HG02623 (cell line): ENCODE results near the gene STUB1.

Experiments used
- ATAC-seq: cut with Tn5 transposase; IDR thresholded peaks from one replicate; pipeline ENCODE4 v1.9.1; 2021; ENCODE audit warnings: moderate library complexity; ENCODE audit not compliant: unreplicated experiment

The STUB1 gene

GRCh38 chr16:722835-723633 lies 42.8 kb downstream of the STUB1 start:
- ATAC-seq = no peak

DNA sequence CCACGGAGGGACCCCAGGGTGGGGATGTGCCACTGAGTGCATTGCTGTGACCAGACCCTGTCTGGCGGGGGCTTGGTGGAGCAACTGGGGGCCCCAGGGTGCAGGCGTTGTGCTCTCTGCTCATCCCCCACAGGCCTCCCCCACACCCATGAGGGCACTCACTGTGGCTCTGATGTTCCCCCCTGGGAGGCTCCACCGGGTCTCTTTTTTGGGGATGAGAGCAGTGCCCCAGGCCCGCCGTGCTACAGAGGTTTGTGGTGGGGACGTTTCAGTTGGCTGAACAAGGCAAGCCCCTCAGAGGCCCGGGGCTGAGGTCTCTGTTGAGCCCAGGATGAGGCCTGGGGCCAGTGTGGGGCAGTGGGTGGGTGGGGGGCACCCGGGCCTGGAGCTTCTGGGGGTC lies 43.5 kb downstream of the STUB1 start:
- ATAC-seq = no peak

DNA sequence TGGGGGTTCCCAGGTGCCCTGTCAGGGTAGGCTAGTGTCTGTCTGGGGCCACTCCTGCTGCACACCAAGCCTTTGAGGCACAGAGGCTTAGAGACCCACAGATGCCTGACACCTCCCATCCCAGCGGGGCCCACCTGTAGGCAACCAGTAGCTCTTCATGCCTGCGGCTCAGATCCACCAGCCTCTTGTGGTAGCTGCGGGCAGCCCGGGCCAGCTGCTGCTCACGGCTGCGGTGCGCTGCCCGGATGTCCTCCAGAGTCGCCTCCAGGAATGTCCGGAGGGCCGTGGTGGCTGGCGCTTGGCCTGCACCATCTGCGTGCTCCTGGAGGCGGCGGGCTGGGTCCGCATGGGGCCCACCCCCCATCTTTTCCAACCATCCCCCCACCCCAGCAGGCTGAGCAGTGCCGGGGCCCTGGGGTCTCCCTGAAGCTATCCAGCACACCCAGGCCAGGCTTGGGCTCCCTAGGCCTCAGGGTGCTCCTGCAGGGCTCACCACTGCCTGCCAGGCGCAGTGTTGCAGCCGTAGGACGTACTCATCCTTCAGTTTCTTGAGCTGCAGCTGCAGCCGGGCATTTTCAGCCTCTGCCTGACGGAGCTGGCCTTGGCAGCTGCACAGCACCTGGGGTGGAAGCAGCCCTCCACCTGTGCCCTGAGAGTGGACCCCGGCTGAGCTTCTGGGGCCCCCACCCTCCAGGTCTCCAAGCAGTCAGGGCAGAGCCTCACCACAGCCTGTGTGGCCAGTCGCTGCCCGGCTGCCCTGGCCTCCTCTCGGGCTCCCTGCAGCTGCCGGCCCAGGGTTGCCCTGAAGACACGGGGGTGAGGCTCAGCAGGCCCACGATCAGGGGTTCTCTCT lies 44.2 kb downstream of the STUB1 start:
- ATAC-seq = no peak

- ATAC-seq = no peak
Observed at GRCh38 chr16:725041-725376, 44.8 kb downstream of the STUB1 start.

DNA sequence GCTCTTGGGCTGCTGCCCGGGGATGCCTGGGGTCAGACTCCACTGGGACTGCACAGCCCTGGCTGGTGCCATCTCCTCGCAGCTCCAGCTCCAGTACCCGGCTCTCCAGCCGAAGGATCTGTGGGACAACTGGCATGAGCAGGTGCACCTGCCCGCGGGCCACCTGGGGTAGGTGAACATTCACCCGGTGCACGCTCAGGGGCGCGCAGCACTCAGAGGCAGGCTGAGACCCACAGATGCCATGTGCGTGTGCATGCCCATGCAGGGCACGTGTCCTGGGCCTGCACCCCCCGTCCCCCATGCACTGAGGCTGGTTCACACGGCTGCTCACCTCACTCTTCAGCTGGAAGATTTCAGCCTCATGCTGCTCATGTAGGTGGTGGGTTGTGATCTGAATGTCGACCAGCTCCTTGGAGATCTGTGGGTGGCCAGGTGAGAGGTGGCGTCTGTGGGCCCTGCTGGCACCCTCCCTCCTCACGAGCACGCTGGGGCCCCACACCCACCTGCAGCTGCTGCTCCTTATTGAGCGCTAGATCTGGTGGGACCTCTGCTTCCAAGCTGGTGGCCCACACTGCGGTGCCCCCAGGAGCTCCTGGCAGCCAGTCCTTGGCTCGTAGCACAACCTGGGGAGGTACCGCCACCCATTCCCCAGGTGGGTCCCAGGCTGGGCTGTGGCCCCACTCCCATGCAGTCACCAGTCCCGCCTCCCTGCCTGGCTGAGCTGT lies 45.4 kb downstream of the STUB1 start:
- no peak for ATAC-seq

DNA sequence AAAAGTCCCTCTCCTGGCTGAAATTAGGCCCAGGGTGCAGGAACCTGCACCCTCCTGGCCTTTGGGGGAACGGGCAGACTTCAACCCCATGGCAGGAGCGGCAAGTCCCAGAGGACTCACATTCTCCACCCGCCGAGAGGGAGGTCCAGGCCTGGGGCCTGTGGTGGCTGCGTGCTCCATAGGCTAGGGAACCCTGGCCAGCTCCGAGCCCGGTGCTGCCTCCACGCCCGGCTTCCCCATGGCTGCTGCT lies 45.9 kb downstream of the STUB1 start:
- ATAC-seq = no peak

DNA sequence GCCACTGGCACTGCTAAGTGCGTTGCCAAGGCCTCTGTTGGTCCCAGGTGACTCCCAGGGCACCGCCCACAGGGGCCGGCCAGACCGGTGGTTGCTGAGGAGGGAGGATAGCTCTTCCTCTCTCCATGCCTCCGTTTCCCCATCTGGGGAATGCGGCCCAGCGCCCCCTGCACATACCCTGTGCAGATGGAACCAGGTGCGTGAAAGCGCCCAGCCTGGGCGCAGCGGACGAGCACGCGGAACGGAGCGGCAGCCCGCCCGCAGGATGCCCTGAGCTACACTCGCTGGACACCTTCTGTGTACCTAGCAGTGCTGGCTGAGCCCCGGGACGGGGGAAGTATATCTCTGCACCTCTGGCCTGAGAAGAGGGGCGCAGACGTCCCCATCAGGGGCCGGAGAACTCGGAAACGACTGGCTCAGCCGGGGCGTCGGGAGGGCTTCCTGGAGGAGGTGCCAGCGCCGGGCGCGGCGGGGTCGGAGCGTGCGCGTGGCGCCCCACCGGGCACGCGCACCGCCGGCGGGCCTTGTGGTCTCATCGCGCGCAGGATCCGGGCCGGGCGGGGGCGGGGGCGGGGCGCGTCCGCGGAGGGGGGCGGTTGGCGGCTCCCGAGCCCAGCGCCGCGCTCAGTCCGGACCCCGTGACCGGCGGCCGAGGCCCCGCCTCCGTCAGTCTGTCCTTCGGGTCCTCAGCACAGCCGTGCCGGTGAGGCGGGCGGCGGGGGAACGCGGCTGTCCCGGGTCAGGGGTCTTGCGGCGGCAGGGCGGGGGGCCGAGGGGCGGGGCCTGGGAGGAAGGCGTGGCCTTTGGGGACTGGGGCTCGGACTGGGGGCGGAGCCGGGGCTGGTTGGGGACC lies 46.5 kb downstream of the STUB1 start, which contains the start of the genes CCDC78 and HAGHL:
TSS of gene CCDC78 (minus strand) at position 6 of the 853 bp plus-strand sequence. CDS start 76 bp downstream, outside the sequence.
TSS of gene HAGHL (plus strand) at position 669 of the 853 bp plus-strand sequence. CDS start 404 bp downstream, outside the sequence.
- ATAC-seq = no peak

DNA sequence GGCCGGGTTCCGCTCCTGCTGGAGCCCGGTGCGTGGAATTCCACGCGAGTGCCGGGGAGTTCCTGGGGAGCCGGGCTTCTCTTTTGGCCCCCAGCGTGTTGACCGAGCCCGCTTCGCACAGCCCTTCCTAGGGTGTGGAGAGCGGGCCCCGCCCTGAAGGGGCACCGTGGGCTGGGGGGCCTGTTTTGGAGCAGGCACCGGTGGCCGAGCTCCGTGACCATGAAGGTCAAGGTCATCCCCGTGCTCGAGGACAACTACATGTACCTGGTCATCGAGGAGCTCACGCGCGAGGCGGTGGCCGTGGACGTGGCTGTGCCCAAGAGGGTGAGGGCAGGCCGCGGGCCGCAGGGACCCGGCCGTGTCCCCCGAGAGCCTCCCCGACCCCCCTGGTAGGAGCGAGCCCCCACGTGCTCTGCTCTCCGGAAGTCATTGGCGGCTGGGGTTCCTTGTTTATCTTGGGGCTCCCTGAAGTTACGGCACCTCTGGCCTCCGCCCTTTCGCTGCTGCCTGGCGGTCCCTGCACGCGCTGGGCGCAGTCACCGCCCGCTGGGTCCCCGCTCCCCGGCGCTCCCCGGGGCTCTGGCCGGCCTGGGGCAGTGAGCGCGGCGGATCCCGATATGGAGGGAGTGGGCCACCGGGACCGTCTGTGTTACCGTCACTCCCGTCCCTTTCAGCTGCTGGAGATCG lies 47.2 kb downstream of the STUB1 start:
- ATAC-seq = no peak

- ATAC-seq = no peak
Observed at GRCh38 chr16:728131-728889, 48.1 kb downstream of the STUB1 start.

DNA sequence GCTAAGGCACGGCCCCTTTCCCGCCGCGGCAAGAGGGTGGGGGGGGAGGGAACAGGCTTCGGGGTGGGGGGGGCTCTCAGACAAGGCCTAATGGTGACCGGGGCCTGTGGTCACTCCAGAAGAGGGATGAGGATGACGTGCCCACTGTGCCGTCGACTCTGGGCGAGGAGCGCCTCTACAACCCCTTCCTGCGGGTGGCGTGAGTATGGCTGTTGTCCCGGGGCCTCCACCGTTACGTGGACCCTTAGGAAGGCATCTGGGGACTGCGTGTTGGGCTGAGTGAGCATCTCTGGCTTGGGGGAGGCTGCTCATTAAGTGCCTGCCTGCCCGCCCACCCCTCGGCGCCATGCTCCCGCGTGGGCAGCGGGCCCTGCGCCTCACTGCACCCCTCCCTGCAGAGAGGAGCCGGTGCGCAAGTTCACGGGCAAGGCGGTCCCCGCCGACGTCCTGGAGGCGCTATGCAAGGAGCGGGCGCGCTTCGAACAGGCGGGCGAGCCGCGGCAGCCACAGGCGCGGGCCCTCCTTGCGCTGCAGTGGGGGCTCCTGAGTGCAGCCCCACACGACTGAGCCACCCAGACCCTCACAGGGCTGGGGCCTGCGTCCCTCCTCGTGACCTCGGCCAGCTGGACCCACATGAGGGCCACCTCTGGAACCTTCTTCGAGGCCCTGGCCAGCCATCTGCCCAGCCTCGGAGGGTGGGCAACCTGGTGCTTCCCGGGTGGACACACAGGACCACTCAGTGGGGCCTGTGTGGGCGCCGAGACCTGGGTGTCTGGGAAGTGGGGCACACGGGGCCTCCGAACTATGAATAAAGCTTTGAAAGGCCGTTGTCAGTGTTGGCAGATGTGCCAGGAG lies 48.9 kb downstream of the STUB1 start:
- no peak for ATAC-seq

DNA sequence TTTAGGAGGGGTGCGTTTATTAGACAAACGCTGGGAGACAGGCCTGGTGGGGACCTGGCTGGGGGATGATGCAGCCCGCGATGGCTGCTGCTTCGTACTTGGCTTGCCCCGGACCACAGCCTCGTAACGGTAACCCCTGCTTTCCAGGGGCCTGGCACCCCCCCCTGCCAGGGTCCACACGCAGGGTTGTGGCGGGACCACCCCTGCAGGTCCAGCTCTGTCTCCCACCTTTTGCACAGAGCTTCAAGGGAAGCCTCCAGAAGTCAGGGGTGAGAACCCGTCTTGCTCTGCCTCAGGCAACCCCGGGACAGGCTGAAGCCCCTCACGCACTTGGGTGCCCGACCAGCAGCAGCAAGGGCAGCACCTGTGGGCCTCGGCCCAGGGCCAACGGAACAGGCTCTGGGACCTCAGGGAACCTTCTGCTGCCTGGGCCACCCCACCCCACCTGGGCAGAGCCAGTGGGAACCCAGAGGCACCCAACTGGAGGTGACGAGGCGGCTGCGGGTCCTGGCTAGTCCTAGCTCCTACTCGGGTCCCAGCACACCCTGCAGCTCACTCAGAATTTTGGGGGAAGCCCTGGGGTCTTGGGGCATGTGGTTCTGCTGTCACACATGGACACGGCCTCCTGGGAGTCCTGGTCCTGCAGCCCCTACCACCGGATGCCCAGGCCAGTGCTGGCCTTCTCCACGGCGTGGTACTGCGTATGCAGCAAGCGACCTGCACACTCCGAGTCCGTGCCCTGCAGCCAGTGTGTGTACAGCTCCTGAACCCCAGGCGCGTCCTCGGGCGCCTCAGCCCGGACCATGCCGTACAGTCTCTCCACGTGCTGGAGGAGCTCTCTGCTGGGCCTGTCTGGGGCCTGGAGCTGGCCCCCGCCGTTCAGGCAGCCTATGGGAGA lies 49.8 kb downstream of the STUB1 start:
- ATAC-seq = no peak

GRCh38 chr16:730666-731509 lies 50.7 kb downstream of the STUB1 start:
- ATAC-seq = no peak

- no peak for ATAC-seq
Observed at GRCh38 chr16:732332-732731, 52.1 kb downstream of the STUB1 start.
